ENCODE data around the gene LYPLAL1.
"Not testable (repeated sequence)": the region's sequence is repeated elsewhere in the genome, so short reads cannot be mapped to it uniquely, and the experiment has no call there.

GRCh38 chr1:219250468-219250867, 76.8 kb downstream of the LYPLAL1 start:
- not testable (repeated sequence) for TF ChIP-seq EZH2 (IDR thresholded peaks at IDR 0.05; ENCODE audit: borderline replicate concordance); CTCF (IDR thresholded peaks at IDR 0.05; ENCODE audit: poor library complexity)
